ENCODE data around the gene NMU. TPM values are rescaled to one million over a fixed set of nuclear protein-coding genes. Genes with fewer than 3 reads are reported as not detected.

The NMU gene
- polyA plus RNA-seq, 1 of the 3 experiments (the other 2 are of a cell fraction) = 0.66 TPM

DNA sequence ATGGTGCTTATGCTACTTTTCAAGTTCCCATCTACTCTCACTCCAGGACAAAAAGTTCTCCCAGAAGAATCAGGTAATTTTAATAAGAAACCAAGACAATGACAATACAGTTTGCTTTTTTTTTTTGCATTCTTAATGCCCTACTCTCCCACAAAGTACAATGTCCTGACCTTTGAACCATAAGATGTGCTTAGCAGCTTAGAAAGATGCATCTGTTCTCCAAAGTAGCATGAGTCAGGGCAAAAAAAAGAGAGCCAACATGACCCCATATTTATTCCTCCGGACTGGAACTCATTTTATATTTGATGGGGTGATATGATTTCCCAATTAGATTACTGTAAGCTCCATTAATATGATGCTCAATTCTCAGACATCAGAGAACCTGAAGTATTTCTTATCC lies 27.5 kb downstream of the NMU start (continued):
- TF ChIP-seq, protein P1, sequence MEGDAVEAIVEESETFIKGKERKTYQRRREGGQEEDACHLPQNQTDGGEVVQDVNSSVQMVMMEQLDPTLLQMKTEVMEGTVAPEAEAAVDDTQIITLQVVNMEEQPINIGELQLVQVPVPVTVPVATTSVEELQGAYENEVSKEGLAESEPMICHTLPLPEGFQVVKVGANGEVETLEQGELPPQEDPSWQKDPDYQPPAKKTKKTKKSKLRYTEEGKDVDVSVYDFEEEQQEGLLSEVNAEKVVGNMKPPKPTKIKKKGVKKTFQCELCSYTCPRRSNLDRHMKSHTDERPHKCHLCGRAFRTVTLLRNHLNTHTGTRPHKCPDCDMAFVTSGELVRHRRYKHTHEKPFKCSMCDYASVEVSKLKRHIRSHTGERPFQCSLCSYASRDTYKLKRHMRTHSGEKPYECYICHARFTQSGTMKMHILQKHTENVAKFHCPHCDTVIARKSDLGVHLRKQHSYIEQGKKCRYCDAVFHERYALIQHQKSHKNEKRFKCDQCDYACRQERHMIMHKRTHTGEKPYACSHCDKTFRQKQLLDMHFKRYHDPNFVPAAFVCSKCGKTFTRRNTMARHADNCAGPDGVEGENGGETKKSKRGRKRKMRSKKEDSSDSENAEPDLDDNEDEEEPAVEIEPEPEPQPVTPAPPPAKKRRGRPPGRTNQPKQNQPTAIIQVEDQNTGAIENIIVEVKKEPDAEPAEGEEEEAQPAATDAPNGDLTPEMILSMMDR (IDR thresholded peaks at IDR 0.05) = no peak
- no peak for TF ChIP-seq NFIC (IDR thresholded peaks at IDR 0.05; ENCODE audit: borderline replicate concordance)
- TF ChIP-seq FOSL2 (IDR thresholded peaks at IDR 0.05; ENCODE audit: borderline replicate concordance, low read depth) = no peak
- no peak for TF ChIP-seq EP300 (IDR thresholded peaks at IDR 0.05; ENCODE audit: borderline replicate concordance in 1 of 2, low read depth in 1 of 2, low read length in 1 of 2)

DNA sequence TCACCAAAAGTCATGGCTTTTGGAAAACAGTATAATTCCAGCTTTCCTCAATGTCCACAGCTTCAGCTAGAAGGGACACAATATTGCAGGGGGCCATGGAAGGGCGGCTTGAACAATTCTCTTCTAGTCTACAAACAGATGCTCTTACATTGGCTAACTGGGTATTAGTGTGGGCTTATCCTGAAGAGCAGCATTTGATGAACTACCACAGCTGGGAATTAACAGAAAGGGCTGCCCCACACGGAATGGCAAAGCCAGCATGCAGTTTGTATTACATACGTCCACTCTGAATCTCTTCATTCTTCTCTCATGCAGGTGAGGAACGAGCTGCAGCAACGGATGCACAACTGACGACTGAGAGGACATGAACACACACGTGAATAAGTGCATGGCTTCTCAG lies 31.1 kb downstream of the NMU start:
- no peak for TF ChIP-seq GATA2 (CRISPR knock-in tag; IDR thresholded peaks at IDR 0.05)
- Histone ChIP-seq H2AFZ (ENCODE audit: low read depth) (no peak overlapping the region), H3K4me3 (ENCODE audit: low read depth in 2 of 2, low read length in 1 of 2) (no peak overlapping the region), H3K79me2 (ENCODE audit: insufficient read depth) (no peaks in the 10 kb centered on the region), H3K4me1 (ENCODE audit: control insufficient read depth in 1 of 2, insufficient read depth in 2 of 2, low read depth in 1 of 2, low read length in 1 of 2) (no peaks in the 10 kb centered on the region; a peak in 1 of 4 replicates), H3K9me3 (no peaks in the 10 kb centered on the region), H3K27me3 (ENCODE audit: insufficient read depth) (no peaks in the 10 kb centered on the region), H3F3A (replicated peaks; ENCODE audit: insufficient read depth) (no peaks in the 10 kb centered on the region), H3K9ac (no peak overlapping the region), H3K36me3 (replicated peaks in 1 of 2; ENCODE audit: control insufficient read depth in 1 of 2, insufficient read depth in 2 of 2, low read length in 1 of 2) (no peaks in the 10 kb centered on the region), H3K27ac (ENCODE audit: low read depth in 2 of 2, low read length in 1 of 2) (no peak overlapping the region), H4K20me1 (ENCODE audit: insufficient read depth) (no peaks in the 10 kb centered on the region), H3K4me2 (no peak overlapping the region), H3K9me2 (no peaks in the 10 kb centered on the region)
- WGBS (ENCODE audit: low lambda C conversion rate) = 69% methylated on average over 7 of the region's 7 CpGs
- ChIA-PET CTCF (interaction anchor here (1.3 kb wide), 1 partner anchor 9 kb away, joined by 3 read pairs; no protein-coding TSS in a partner anchor), POLR2A (interaction anchor here (0.6 kb wide), 1 partner anchor 172 kb away, joined by 3 read pairs; no protein-coding TSS in a partner anchor)
- no peak for DNase-seq

DNA sequence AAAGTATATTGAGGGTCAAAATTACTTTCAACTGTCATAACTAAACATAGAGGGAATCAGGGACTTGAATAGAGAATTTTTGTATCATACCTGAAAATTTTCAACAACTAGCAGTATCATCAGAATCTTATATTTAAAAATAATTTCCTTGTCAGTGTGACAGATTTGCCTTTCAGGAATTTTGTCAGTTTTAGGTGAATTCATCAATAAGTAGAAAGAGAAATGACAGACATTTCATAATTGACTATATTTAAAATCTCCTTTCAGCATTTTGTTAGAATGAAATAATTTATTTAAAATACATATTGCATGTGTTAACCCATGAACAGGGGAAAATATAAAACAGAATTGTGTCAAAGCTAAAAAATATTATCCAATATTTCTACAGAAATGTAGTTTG lies 35.5 kb downstream of the NMU start:
- no peak overlapping the region for H2AFZ ChIP-seq (ENCODE audit: low read depth)
- no peaks in the 10 kb centered on the region for H3K9me2 ChIP-seq
- DNase-seq = no peak
- no peaks in the 10 kb centered on the region for H3K79me2 ChIP-seq (ENCODE audit: insufficient read depth)
- H3K36me3 ChIP-seq (replicated peaks in 1 of 2; ENCODE audit: control insufficient read depth in 1 of 2, insufficient read depth in 2 of 2, low read length in 1 of 2) = no peaks in the 10 kb centered on the region
- H3K9me3 ChIP-seq = no peaks in the 10 kb centered on the region
- no peaks in the 10 kb centered on the region for H4K20me1 ChIP-seq (ENCODE audit: insufficient read depth)
- H3K4me1 ChIP-seq (ENCODE audit: control insufficient read depth in 1 of 2, insufficient read depth in 2 of 2, low read depth in 1 of 2, low read length in 1 of 2) = no peaks in the 10 kb centered on the region
- no peak overlapping the region for H3K4me3 ChIP-seq (ENCODE audit: low read depth in 2 of 2, low read length in 1 of 2)
- no peaks in the 10 kb centered on the region for H3F3A ChIP-seq (replicated peaks; ENCODE audit: insufficient read depth)
- ChIA-PET POLR2A (no interaction called here), CTCF (interaction anchor here (1.2 kb wide), 1 partner anchor 254 kb away, joined by 3 read pairs; no protein-coding TSS in a partner anchor)
- no peak overlapping the region for H3K9ac ChIP-seq
- no peak overlapping the region; a peak in 1 of 4 replicates for H3K27ac ChIP-seq (ENCODE audit: low read depth in 2 of 2, low read length in 1 of 2)
- H3K4me2 ChIP-seq = no peak overlapping the region
- H3K27me3 ChIP-seq (ENCODE audit: insufficient read depth) = no peaks in the 10 kb centered on the region
- TF ChIP-seq TAF1 (IDR thresholded peaks at IDR 0.05; ENCODE audit: borderline replicate concordance, low read depth, low read length) = no peak
- no peak for TF ChIP-seq EP300 (IDR thresholded peaks at IDR 0.05; ENCODE audit: borderline replicate concordance in 1 of 2, low read depth in 1 of 2, low read length in 1 of 2)
- TF ChIP-seq, protein P1 (IDR thresholded peaks at IDR 0.05) = no peak
- no peak for TF ChIP-seq USF1 (IDR thresholded peaks at IDR 0.05; ENCODE audit: borderline replicate concordance, low read depth)
- no peak for TF ChIP-seq ELF1 (IDR thresholded peaks at IDR 0.05)
- no peak for TF ChIP-seq MEF2A (IDR thresholded peaks at IDR 0.05; ENCODE audit: borderline replicate concordance, low read depth)
- TF ChIP-seq, protein P2, sequence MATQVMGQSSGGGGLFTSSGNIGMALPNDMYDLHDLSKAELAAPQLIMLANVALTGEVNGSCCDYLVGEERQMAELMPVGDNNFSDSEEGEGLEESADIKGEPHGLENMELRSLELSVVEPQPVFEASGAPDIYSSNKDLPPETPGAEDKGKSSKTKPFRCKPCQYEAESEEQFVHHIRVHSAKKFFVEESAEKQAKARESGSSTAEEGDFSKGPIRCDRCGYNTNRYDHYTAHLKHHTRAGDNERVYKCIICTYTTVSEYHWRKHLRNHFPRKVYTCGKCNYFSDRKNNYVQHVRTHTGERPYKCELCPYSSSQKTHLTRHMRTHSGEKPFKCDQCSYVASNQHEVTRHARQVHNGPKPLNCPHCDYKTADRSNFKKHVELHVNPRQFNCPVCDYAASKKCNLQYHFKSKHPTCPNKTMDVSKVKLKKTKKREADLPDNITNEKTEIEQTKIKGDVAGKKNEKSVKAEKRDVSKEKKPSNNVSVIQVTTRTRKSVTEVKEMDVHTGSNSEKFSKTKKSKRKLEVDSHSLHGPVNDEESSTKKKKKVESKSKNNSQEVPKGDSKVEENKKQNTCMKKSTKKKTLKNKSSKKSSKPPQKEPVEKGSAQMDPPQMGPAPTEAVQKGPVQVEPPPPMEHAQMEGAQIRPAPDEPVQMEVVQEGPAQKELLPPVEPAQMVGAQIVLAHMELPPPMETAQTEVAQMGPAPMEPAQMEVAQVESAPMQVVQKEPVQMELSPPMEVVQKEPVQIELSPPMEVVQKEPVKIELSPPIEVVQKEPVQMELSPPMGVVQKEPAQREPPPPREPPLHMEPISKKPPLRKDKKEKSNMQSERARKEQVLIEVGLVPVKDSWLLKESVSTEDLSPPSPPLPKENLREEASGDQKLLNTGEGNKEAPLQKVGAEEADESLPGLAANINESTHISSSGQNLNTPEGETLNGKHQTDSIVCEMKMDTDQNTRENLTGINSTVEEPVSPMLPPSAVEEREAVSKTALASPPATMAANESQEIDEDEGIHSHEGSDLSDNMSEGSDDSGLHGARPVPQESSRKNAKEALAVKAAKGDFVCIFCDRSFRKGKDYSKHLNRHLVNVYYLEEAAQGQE (IDR thresholded peaks at IDR 0.05; ENCODE audit: low read depth, low read length) = no peak
- TF ChIP-seq EZH2phosphoT487 (IDR thresholded peaks at IDR 0.05; ENCODE audit: borderline replicate concordance, low read depth) = no peak
- TF ChIP-seq GATA2 (CRISPR knock-in tag; IDR thresholded peaks at IDR 0.05) = no peak
- TF ChIP-seq FOXM1 (IDR thresholded peaks at IDR 0.05; ENCODE audit: low read depth) = no peak
- TF ChIP-seq, protein P3, sequence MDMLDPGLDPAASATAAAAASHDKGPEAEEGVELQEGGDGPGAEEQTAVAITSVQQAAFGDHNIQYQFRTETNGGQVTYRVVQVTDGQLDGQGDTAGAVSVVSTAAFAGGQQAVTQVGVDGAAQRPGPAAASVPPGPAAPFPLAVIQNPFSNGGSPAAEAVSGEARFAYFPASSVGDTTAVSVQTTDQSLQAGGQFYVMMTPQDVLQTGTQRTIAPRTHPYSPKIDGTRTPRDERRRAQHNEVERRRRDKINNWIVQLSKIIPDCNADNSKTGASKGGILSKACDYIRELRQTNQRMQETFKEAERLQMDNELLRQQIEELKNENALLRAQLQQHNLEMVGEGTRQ (IDR thresholded peaks at IDR 0.05; ENCODE audit: borderline replicate concordance, low read depth, low read length) = no peak
